ENCODE data around the gene LRRC74B.

DNA sequence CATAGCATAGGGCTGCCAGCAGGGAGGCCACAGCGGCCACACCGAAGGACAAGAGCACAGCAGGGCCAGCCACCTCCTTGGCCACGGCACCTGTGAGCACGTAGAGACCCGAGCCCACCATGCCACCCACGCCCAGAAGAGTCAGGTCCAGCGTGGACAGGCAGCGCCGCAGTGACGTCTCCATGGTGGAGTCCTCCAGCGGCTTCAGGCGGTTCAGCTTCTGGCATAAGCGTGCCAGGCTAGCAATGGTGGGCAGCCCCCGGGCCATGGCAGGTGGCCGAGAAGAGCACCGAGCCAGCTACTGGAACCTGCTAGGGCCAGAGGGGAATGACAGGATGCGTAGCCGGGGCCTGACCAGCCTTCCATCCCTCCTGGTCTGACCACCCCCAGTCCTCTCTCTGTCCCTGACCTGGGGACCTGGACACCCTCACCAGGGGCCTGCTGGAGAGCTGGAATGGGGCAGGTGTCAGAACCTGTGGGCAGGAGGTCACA, 14.2 kb upstream of the LRRC74B start:
- TF ChIP-seq, protein P1, sequence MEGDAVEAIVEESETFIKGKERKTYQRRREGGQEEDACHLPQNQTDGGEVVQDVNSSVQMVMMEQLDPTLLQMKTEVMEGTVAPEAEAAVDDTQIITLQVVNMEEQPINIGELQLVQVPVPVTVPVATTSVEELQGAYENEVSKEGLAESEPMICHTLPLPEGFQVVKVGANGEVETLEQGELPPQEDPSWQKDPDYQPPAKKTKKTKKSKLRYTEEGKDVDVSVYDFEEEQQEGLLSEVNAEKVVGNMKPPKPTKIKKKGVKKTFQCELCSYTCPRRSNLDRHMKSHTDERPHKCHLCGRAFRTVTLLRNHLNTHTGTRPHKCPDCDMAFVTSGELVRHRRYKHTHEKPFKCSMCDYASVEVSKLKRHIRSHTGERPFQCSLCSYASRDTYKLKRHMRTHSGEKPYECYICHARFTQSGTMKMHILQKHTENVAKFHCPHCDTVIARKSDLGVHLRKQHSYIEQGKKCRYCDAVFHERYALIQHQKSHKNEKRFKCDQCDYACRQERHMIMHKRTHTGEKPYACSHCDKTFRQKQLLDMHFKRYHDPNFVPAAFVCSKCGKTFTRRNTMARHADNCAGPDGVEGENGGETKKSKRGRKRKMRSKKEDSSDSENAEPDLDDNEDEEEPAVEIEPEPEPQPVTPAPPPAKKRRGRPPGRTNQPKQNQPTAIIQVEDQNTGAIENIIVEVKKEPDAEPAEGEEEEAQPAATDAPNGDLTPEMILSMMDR (conservative IDR thresholded peaks at IDR 0.05), result no peak
- TF ChIP-seq EZH2 (IDR thresholded peaks at IDR 0.05; ENCODE audit: low read depth), result no peak

Data from PC-9 (cell line).